Progenitor cell of endocrine pancreas (in vitro differentiated cells): ENCODE results near the gene RAB36. TPM values are rescaled to one million over a fixed set of nuclear protein-coding genes. Genes with fewer than 3 reads are reported as not detected.

ENCODE experiments used
- DNase-seq: peaks from one replicate; pipeline ENCODE4 v3.0.0; 2021; ENCODE audit warnings: low spot score; ENCODE audit not compliant: unreplicated experiment
- H3K27ac Mint-ChIP-seq: 2 replicates; pipeline ENCODE4 v1.8.0; 2021; ENCODE audit warnings: mild to moderate bottlenecking, moderate library complexity, mixed read lengths
- H3K27me3 Mint-ChIP-seq: 2 replicates; pipeline ENCODE4 v1.8.0; 2021; ENCODE audit warnings: mixed read lengths
- H3K36me3 Mint-ChIP-seq: 2 replicates; pipeline ENCODE4 v1.8.0; 2022; ENCODE audit warnings: mixed read lengths; ENCODE audit not compliant: insufficient read depth
- H3K4me1 Mint-ChIP-seq: 2 replicates; pipeline ENCODE4 v1.8.0; 2021; ENCODE audit warnings: low read depth, mixed read lengths
- H3K4me3 Mint-ChIP-seq: 2 replicates; pipeline ENCODE4 v1.8.0; 2021; ENCODE audit warnings: low read depth, mild to moderate bottlenecking, moderate library complexity, mixed read lengths
- H3K9me3 Mint-ChIP-seq: 2 replicates; pipeline ENCODE4 v1.8.0; 2021; ENCODE audit warnings: low read depth, mixed read lengths
- total RNA-seq: library from RNA; stranded (reverse); gene quantifications from 2 replicates; pipeline ENCODE4 v1.2.1, GENCODE V29; 2021
- TF ChIP-seq, protein P1 (sequence below): fragments of 200-600 bp; sonication (generic); IDR thresholded peaks from one replicate; pipeline ENCODE4 v1.5.0; 2021; ENCODE audit warnings: antibody characterized with exemption, mild to moderate bottlenecking; ENCODE audit not compliant: unreplicated experiment

Gene RAB36
- total RNA-seq, 1 donor from 2014 or later: 10.3 TPM

DNA sequence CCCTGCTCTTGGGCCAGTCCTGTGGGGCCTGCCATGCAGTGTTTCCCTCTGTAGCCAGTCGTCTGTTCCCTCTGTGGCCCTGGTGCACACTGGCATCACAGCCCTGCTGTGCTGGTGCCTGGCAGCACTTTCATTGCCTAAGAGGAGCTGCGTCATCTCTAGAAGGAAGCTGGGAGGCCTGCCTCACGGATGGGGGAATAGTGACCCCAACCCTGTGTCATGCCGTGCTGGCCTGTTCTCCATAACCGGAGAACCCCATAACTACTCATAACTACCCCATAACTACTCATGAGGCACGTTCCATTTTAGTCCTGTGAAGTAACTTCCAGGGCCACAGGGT lies 14.0 kb downstream of the RAB36 start:
- H3K4me3 Mint-ChIP-seq: no peak overlapping the region
- no peak for DNase-seq
- peaks cover 9% of the 10 kb centered on the region for H3K36me3 Mint-ChIP-seq
- no peaks in the 10 kb centered on the region for H3K9me3 Mint-ChIP-seq
- no peak overlapping the region for H3K27ac Mint-ChIP-seq
- H3K4me1 Mint-ChIP-seq: peaks cover 2% of the 10 kb centered on the region
- H3K27me3 Mint-ChIP-seq: no peaks in the 10 kb centered on the region
- TF ChIP-seq, protein P1, sequence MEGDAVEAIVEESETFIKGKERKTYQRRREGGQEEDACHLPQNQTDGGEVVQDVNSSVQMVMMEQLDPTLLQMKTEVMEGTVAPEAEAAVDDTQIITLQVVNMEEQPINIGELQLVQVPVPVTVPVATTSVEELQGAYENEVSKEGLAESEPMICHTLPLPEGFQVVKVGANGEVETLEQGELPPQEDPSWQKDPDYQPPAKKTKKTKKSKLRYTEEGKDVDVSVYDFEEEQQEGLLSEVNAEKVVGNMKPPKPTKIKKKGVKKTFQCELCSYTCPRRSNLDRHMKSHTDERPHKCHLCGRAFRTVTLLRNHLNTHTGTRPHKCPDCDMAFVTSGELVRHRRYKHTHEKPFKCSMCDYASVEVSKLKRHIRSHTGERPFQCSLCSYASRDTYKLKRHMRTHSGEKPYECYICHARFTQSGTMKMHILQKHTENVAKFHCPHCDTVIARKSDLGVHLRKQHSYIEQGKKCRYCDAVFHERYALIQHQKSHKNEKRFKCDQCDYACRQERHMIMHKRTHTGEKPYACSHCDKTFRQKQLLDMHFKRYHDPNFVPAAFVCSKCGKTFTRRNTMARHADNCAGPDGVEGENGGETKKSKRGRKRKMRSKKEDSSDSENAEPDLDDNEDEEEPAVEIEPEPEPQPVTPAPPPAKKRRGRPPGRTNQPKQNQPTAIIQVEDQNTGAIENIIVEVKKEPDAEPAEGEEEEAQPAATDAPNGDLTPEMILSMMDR: no peak

DNA sequence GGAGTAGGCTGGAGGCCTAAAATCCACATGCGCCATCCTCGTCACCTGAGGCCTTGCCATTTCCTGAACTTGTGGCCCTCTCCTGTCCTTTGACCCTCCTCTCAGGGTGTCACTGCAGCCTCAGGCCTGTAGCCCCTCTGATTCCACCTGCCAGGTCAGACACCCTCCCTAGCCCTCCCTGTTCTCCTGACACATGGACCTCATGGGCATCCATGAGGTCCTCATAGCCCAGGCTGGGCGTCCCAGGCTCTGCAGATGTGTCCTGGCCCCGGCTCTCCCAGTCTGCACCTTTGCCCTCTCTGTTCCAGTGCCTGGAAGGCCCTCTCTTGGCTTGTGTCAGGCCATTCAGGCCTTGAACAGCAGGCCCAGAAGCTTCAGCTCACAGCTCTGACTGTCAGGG lies 15.8 kb downstream of the RAB36 start:
- DNase-seq: no peak
- H3K27ac Mint-ChIP-seq: no peak overlapping the region
- H3K9me3 Mint-ChIP-seq: no peaks in the 10 kb centered on the region
- H3K4me3 Mint-ChIP-seq: no peak overlapping the region
- H3K36me3 Mint-ChIP-seq: peaks cover 3% of the 10 kb centered on the region
- TF ChIP-seq, protein P1: no peak
- no peaks in the 10 kb centered on the region for H3K27me3 Mint-ChIP-seq
- peaks cover 2% of the 10 kb centered on the region for H3K4me1 Mint-ChIP-seq

DNA sequence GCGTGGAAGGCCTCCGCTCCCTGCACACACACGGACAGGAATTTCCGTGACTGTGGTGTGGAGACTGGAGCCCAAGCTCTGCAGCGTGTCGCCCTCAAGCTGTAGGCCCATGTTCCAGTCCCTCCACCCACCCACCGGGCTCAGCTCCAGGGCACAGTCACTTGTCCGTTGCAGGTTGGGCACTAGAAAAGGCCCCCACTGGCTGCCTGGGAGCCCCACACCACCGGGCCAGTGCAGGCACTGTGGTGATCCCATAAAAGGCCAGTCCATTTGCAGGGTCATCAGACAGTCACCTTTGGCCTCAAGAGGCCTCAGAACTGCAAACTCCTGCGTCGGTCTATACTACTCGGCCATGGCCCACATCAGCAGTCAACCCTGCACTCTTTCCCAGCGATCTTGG lies 16.3 kb downstream of the RAB36 start:
- Mint-ChIP-seq H3K27me3 (no peaks in the 10 kb centered on the region), H3K27ac (no peak overlapping the region), H3K36me3 (peaks cover 3% of the 10 kb centered on the region), H3K9me3 (no peaks in the 10 kb centered on the region), H3K4me3 (no peak overlapping the region), H3K4me1 (peaks cover 4% of the 10 kb centered on the region)
- TF ChIP-seq, protein P1: no peak
- DNase-seq: no peak

DNA sequence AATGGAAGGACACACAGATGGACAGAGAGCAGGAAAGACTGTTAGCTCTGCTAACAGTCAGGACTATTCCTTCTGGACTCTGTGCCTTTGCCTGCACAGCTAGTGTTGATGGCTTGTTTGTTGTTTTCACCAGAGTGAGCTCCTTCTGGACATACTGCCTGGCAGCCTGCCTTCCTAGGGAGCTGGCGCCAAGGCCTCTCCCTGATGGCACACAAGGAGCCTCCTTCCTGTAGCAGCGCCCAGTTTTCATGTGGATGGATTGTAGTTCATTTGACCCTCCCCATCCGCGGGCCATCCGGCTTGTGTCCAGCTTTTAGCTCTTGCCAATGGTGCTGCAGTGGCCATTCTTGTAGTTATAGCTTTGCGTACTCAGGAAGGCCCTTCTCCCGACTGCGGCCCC lies 18.4 kb downstream of the RAB36 start:
- Mint-ChIP-seq H3K27ac (no peak overlapping the region), H3K4me3 (no peak overlapping the region), H3K36me3 (peaks cover 3% of the 10 kb centered on the region), H3K27me3 (no peaks in the 10 kb centered on the region), H3K9me3 (no peaks in the 10 kb centered on the region), H3K4me1 (peaks cover 2% of the 10 kb centered on the region)
- DNase-seq: no peak
- TF ChIP-seq, protein P1: no peak

DNA sequence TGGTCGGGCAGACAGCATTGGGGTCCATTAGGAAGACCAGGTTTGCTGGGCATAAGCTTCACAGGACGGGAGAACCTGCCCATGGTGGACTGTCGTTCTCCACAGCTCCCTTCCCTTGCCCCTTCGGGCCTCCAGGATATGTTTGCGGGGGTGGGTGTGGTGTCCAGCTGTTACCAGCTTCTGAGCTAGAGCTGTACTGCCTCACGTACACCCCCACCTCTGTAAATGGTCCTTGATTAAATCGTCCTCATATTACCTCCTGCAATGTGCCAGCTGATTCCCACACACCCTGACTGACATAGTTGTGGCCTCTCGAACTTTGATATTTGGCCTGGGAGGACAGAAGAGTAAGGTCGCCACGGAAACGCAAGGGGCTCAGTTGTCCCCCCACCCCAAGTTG lies 18.8 kb downstream of the RAB36 start:
- Mint-ChIP-seq H3K9me3 (no peaks in the 10 kb centered on the region), H3K27ac (no peak overlapping the region), H3K4me1 (peaks cover 2% of the 10 kb centered on the region), H3K36me3 (peaks cover 3% of the 10 kb centered on the region), H3K4me3 (no peak overlapping the region), H3K27me3 (no peaks in the 10 kb centered on the region)
- TF ChIP-seq, protein P1: no peak
- DNase-seq: no peak
